ENCODE measurements around the gene NETO2. TPM values are rescaled to one million over a fixed set of nuclear protein-coding genes. Genes with fewer than 3 reads are reported as not detected.

NETO2 gene
- total RNA-seq, 1 experiment from 2014 or later = 10.3 TPM

DNA sequence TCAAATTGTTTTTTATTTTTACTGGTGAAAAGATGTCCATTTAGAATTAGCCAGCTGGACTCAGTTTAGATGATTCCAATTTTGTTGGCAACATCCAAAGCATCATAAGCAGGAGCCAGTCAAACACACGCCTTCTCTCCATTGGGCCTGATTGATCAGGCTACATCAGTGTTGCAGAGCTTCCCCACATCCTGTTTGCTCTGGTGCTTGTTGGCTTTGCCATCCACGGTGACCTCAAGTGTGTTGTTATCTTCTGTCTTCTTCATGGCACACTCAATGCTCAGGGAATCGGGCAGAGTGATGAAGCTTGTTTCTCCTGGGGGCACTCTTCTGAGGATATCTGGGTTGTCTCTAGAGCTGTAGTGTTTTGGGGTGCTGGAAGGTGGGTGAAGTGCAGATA lies 6.3 kb upstream of the NETO2 start (continued):
- TF ChIP-seq, protein P1, sequence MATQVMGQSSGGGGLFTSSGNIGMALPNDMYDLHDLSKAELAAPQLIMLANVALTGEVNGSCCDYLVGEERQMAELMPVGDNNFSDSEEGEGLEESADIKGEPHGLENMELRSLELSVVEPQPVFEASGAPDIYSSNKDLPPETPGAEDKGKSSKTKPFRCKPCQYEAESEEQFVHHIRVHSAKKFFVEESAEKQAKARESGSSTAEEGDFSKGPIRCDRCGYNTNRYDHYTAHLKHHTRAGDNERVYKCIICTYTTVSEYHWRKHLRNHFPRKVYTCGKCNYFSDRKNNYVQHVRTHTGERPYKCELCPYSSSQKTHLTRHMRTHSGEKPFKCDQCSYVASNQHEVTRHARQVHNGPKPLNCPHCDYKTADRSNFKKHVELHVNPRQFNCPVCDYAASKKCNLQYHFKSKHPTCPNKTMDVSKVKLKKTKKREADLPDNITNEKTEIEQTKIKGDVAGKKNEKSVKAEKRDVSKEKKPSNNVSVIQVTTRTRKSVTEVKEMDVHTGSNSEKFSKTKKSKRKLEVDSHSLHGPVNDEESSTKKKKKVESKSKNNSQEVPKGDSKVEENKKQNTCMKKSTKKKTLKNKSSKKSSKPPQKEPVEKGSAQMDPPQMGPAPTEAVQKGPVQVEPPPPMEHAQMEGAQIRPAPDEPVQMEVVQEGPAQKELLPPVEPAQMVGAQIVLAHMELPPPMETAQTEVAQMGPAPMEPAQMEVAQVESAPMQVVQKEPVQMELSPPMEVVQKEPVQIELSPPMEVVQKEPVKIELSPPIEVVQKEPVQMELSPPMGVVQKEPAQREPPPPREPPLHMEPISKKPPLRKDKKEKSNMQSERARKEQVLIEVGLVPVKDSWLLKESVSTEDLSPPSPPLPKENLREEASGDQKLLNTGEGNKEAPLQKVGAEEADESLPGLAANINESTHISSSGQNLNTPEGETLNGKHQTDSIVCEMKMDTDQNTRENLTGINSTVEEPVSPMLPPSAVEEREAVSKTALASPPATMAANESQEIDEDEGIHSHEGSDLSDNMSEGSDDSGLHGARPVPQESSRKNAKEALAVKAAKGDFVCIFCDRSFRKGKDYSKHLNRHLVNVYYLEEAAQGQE (IDR thresholded peaks at IDR 0.05; ENCODE audit: low read depth) = no peak
- TF ChIP-seq MAX (IDR thresholded peaks at IDR 0.05) = no peak
- no peak for TF ChIP-seq TCF7L2 (IDR thresholded peaks at IDR 0.05; ENCODE audit: borderline replicate concordance, extremely low read depth, insufficient read depth, insufficient read length)

DNA sequence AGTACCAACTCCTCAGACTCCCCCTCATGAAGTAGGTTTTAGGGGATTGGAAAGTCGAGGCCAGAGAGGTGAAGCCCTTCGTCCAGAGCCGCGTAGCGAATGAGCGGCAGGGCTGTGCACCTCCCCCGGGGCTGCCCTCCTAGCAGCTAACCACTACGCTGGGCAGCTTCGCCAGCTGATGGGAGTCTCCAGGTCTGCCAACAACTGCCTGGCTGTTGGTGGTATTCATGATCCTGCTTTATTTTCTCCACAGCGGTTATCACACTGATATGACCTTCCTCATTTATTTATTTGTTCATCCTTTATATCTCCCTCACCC lies 773 bp upstream of the NETO2 start:
- Histone ChIP-seq H2AFZ (ENCODE audit: low read depth, low read length, poor library complexity, severe bottlenecking) (no peak overlapping the region), H3K27ac (ENCODE audit: low read depth, low read length) (no peak overlapping the region), H3K4me3 (replicated peaks in 1 of 2; ENCODE audit: low read depth in 1 of 2, low read length in 2 of 2) (no peak overlapping the region), H3K9ac (ENCODE audit: low read length) (no peak overlapping the region), H3K79me2 (ENCODE audit: insufficient read depth, low read length) (no peaks in the 10 kb centered on the region), H3K4me2 (ENCODE audit: low read length) (no peak overlapping the region), H3K9me2 (ENCODE audit: insufficient read depth) (no peaks in the 10 kb centered on the region), H4K20me1 (ENCODE audit: insufficient read depth) (no peaks in the 10 kb centered on the region), H3K36me3 (ENCODE audit: control insufficient read depth in 1 of 2, insufficient read depth in 2 of 2, low read length in 2 of 2) (no peaks in the 10 kb centered on the region), H3K9me3 (ENCODE audit: control insufficient read depth in 1 of 2, insufficient read depth in 1 of 2, low read depth in 1 of 2, low read length in 2 of 2) (no peaks in the 10 kb centered on the region), H3K4me1 (ENCODE audit: control insufficient read depth in 1 of 2, insufficient read depth in 2 of 2, low read length in 2 of 2) (peaks cover 0 to 25% of the 10 kb centered on the region in 2 experiments; a peak in 3 of 4 replicates), H3K27me3 (ENCODE audit: insufficient read depth, low read length) (no peaks in the 10 kb centered on the region)
- BruUV-seq (replicated peaks) = no TSS peak
- ATAC-seq (no peak), DNase-seq (ENCODE audit: low read depth, low spot score) (no peak)
- TF ChIP-seq RAD21 (IDR thresholded peaks at IDR 0.05; ENCODE audit: low read depth) (no peak), JUND (IDR thresholded peaks at IDR 0.05) (no peak), SIN3A (IDR thresholded peaks at IDR 0.05; ENCODE audit: low read depth) (no peak), YY1 (IDR thresholded peaks at IDR 0.05; ENCODE audit: extremely low read depth, insufficient replicate concordance, low read depth, low read length) (no peak), CEBPB (IDR thresholded peaks at IDR 0.05; ENCODE audit: low read depth) (no peak), MAX (IDR thresholded peaks at IDR 0.05) (no peak), ATF3 (IDR thresholded peaks at IDR 0.05) (no peak)
- TF ChIP-seq, protein P1 (IDR thresholded peaks at IDR 0.05; ENCODE audit: low read depth) = no peak
- ChIA-PET RAD21 (ENCODE audit: low non-redundant PET in 1 of 2, low total read pairs in 2 of 2, uncharacterized antibody in 2 of 2, unreplicated experiment in 2 of 2) (no interaction called here), CTCF (no interaction called here), POLR2A (no interaction called here)
- intact Hi-C loops (cut with micrococcal nuclease) = loop anchor here (10.0 kb wide), 2 partner anchors 200 to 910 kb away; no protein-coding TSS in a partner anchor

All from HCT116 (cell line).